RWPE1 (cell line): ENCODE measurements around the gene LRRC42.
"Not testable (repeated sequence)": the region's sequence is repeated elsewhere in the genome, so short reads cannot be mapped to it uniquely, and the experiment has no call there.

Experiments used
- CTCF ChIA-PET: fragments of 350-600 bp; sonication (Branson Sonifier 250); formaldehyde crosslinking; extraction: SDS; loops from one replicate; lab custom pipeline; 2021; lab: Yijun Ruan, JAX
- POLR2A ChIA-PET: fragments of 400-600 bp; formaldehyde crosslinking; extraction: SDS; loops from one replicate; lab custom pipeline; 2020; ENCODE audit warnings: antibody characterized with exemption; ENCODE audit not compliant: low non-redundant PET; lab: Yijun Ruan, JAX
- DNase-seq: peaks from one replicate; pipeline ENCODE4 v3.0.0; 2012; ENCODE audit warnings: low spot score
- H3K27ac ChIP-seq: fragments of 450-650 bp; 2 replicates; pipeline ENCODE4 v1.5.1; 2017
- CTCF ChIP-seq: fragments of 450-650 bp; conservative IDR thresholded peaks from 2 replicates; pipeline ENCODE4 v1.5.1; 2017; ENCODE audit warnings: low read depth, mild to moderate bottlenecking

LRRC42 gene

GRCh38 chr1:53986458-53986857, 40.3 kb downstream of the LRRC42 start:
- no peak for TF ChIP-seq CTCF
- POLR2A ChIA-PET = no interaction called here
- CTCF ChIA-PET = no interaction called here
- H3K27ac ChIP-seq = no peak overlapping the region
- DNase-seq = no peak

GRCh38 chr1:53987880-53988279, 41.7 kb downstream of the LRRC42 start:
- TF ChIP-seq CTCF = no peak
- CTCF ChIA-PET = no interaction called here
- POLR2A ChIA-PET = no interaction called here
- DNase-seq = no peak
- H3K27ac ChIP-seq = no peak overlapping the region

DNA sequence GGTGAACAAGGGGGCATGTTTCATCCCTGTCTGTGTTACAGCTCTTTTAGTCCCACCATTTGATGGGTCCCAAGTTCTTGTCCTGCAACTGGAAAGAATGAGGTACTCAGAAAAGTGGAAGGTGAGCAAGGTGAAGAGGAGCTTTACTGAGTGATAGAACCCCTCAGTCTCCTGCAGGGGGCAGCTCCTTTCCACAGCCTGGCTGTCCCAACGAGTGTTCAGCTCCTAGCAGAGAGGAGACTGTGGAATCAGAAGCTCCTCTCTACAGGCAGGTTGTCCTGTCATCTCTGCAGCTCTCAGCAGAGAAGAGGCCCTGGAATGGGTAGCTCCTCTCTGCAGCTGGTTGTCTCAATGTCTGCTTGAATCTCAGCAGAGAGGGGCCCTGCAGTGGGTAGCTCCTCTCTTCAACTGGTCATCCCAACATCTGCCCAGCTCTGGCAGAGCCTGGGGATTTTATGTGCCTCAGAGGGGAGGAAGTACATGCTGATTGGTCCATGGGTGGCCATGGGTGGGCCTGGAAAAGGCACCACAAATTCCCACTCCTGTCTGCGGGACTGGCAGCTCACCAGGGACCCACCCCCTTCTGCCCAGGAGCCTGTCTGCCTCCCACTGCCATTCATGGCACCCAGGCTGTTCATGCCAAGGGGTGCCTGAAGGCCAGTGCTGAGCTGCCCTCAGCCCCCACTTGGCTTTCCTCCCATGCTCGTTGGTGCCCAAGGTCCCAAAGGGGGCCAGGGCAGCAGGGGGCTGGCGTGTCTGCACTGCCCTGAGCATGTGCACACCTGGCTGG, 46.1 kb downstream of the LRRC42 start:
- CTCF ChIA-PET = interaction anchor here (0.5 to 0.7 kb wide), 2 partner anchors 84 to 246 kb away, joined by 3 read pairs; no protein-coding TSS in a partner anchor
- no peak for TF ChIP-seq CTCF
- H3K27ac ChIP-seq = no peak overlapping the region
- no peak for DNase-seq
- POLR2A ChIA-PET = no interaction called here

- POLR2A ChIA-PET = interaction anchor here (0.6 kb wide), 1 partner anchor 1213 kb away, joined by 7 read pairs; no protein-coding TSS in a partner anchor
- CTCF ChIA-PET = interaction anchor here (0.7 kb wide), 1 partner anchor 383 kb away, joined by 4 read pairs; no protein-coding TSS in a partner anchor
- H3K27ac ChIP-seq, DNase-seq: not testable (repeated sequence)
These were observed 48.4 kb downstream of the LRRC42 start for GRCh38 chr1:53994516-53994915.

DNA sequence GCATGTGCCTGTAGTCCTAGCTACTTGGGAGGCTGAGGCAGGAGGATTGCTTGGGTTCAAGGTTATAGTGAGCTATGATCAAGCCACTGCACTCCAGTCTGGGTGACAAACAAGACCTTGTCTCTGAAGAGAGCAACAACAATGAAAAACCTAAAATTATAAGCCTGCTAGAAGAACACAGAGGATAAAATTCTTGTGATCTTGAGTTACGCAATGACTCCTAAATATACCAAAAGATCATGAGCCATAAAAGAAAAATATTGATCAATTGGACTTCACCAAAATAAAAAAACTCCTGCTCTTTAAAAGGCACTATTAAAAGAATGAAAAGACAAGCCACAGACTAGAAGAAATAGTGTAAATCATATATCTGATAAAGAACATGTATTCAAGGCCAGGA, 49.5 kb downstream of the LRRC42 start:
- CTCF ChIA-PET = no interaction called here
- no peak for DNase-seq
- H3K27ac ChIP-seq = no peak overlapping the region
- no peak for TF ChIP-seq CTCF
- POLR2A ChIA-PET = no interaction called here

GRCh38 chr1:53998223-53998622, 52.1 kb downstream of the LRRC42 start:
- CTCF ChIA-PET = no interaction called here
- H3K27ac ChIP-seq = no peak overlapping the region
- POLR2A ChIA-PET = no interaction called here
- TF ChIP-seq CTCF = no peak
- no peak for DNase-seq

- ChIA-PET POLR2A (no interaction called here), CTCF (no interaction called here)
- H3K27ac ChIP-seq = no peak overlapping the region
- no peak for TF ChIP-seq CTCF
- no peak for DNase-seq
These were observed 53.8 kb downstream of the LRRC42 start for GRCh38 chr1:53999920-54000319.
